ENCODE results near the gene NRM.

DNA sequence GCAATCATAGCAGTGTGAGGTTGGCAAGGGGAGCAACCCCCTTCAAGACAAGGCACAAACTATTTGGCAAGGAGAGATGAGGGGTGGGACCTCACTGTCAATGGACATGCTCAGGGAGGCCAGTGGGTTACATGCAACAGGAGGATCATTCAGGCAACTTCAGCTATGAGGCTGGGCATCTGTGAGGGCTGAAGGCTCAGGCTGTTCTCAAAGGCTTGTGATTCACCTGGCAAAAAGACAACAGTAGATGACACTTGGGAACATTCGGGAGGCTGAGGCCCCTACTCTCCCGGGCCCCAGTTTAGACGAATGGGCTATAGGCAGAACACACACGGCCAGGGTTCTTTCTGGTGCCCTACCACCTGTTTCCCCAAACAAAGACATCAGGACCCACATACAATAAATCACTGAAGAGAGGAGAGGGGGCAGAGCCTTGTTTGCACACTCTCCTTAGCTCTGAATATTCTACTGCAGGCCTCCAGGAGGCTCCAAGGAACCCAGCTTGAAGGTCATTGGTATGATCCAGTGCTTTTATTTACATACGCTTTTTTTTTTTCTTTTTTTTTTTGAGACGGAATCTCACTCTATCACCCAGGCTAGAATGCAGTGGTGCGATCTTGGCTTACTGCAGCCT is 37.3 kb upstream of the NRM start:
- TF ChIP-seq, protein P1, sequence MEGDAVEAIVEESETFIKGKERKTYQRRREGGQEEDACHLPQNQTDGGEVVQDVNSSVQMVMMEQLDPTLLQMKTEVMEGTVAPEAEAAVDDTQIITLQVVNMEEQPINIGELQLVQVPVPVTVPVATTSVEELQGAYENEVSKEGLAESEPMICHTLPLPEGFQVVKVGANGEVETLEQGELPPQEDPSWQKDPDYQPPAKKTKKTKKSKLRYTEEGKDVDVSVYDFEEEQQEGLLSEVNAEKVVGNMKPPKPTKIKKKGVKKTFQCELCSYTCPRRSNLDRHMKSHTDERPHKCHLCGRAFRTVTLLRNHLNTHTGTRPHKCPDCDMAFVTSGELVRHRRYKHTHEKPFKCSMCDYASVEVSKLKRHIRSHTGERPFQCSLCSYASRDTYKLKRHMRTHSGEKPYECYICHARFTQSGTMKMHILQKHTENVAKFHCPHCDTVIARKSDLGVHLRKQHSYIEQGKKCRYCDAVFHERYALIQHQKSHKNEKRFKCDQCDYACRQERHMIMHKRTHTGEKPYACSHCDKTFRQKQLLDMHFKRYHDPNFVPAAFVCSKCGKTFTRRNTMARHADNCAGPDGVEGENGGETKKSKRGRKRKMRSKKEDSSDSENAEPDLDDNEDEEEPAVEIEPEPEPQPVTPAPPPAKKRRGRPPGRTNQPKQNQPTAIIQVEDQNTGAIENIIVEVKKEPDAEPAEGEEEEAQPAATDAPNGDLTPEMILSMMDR (IDR thresholded peaks at IDR 0.05) = no peak
- TF ChIP-seq POLR2A (IDR thresholded peaks at IDR 0.05; ENCODE audit: low read depth) (no peak), POLR2AphosphoS5 (IDR thresholded peaks at IDR 0.05) (no peak)
